ENCODE results near the gene SHC2. TPM values are rescaled to one million over a fixed set of nuclear protein-coding genes. Genes with fewer than 3 reads are reported as not detected.

SHC2 gene
- total and polyA plus RNA-seq, 2 of the 8 experiments (the other 6 are each of a cell fraction or from before 2014, with no cell fraction given): 4.4 to 7.3 TPM

GRCh38 chr19:407511-408440, 53.1 kb downstream of the SHC2 start (continued):
- no peak for TF ChIP-seq HDAC2 (IDR thresholded peaks at IDR 0.05; ENCODE audit: borderline replicate concordance in 1 of 2, low read depth in 2 of 2, low read length in 2 of 2)
- TF ChIP-seq MAFK (IDR thresholded peaks at IDR 0.05; ENCODE audit: low read depth, low read length): no peak
- no peak for TF ChIP-seq ASH2L (IDR thresholded peaks at IDR 0.05; ENCODE audit: low read length)
- TF ChIP-seq RFX5 (IDR thresholded peaks at IDR 0.05; ENCODE audit: borderline replicate concordance, low read depth, low read length): no peak
- TF ChIP-seq ZNF274 (IDR thresholded peaks at IDR 0.05; ENCODE audit: borderline replicate concordance, extremely low read depth, low read length): no peak
- TF ChIP-seq SRF (IDR thresholded peaks at IDR 0.05; ENCODE audit: low read depth, low read length): no peak
- TF ChIP-seq YY1 (IDR thresholded peaks at IDR 0.05; ENCODE audit: low read depth, low read length): no peak
- TF ChIP-seq TCF12 (IDR thresholded peaks at IDR 0.05; ENCODE audit: low read depth, low read length): no peak
- no peak for TF ChIP-seq CHD2 (IDR thresholded peaks at IDR 0.05; ENCODE audit: low read length)
- TF ChIP-seq EGR1 (IDR thresholded peaks at IDR 0.05; ENCODE audit: borderline replicate concordance, low read depth, low read length): no peak

Measured in H1 (cell line).